ENCODE measurements around the gene PCDHGB1. TPM values are rescaled to one million over a fixed set of nuclear protein-coding genes. Genes with fewer than 3 reads are reported as not detected.
A peak's percentile ranks its signal among the peaks of the same experiment; 100 is the strongest.
"Not testable (repeated sequence)": the region's sequence is repeated elsewhere in the genome, so short reads cannot be mapped to it uniquely, and the experiment has no call there.

The PCDHGB1 gene
- total RNA-seq: 8.7 and 9.8 TPM in 2 replicates
- 8.4 TPM for polyA plus RNA-seq (2012)

DNA sequence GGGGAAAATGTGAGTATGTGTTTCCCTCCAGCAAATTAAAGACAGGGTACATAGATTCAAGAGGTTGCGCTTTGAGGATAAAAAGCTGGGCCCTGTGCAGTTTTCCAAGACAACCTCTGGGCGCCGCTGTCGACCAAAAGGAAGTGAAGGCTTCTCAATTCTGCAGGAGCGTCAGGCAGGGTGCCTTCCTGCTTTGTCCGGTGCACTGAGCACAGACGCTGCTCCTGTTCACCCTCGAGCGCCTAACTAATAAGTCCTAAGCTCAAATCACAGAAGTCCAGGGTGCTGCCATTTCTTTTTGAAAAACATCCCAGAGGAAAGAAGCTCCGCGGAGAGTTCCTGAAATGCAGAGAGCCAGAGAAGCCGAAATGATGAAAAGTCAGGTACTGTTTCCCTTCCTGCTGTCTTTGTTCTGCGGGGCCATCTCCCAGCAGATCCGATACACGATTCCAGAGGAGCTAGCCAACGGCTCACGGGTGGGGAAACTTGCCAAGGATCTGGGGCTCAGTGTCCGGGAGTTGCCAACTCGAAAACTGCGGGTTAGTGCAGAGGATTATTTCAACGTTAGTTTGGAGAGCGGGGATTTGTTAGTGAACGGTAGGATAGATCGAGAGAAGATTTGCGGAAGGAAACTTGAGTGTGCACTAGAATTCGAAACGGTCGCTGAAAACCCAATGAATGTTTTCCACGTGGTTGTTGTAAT, at the start of gene PCDHGB1:
PCDHGB1 (plus strand) TSS at position 183 of the 703 bp plus-strand sequence; CDS start at position 345, 162 bp downstream.
- peak; percentile 72 for DNase-seq (ENCODE audit: low read depth)

DNA sequence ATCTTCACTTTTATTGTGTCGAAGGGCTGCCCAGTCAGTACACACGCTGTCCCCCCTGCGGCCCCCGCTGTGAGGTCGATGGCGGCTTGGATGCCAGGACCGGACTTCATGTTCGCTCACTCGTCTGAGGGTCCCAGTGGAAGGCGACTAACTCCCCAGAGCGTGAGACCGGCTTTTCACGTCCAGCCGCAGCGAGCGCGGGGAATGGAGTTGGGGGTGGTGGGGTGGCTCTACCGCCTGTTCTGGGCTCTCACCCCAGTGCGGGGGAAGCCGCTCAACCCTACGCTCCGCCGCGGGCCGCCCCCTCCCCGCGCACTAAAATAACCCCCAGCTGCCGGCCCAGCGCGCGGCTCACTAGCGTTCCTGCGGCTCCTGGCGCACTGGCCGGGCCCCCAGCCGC, 46.1 kb upstream of the PCDHGB1 start, which contains the start of gene SLC25A2:
SLC25A2 (minus strand) TSS at position 294 of the 400 bp plus-strand sequence; CDS start at position 110, 184 bp downstream.
- no peak for DNase-seq (ENCODE audit: low read depth)

DNA sequence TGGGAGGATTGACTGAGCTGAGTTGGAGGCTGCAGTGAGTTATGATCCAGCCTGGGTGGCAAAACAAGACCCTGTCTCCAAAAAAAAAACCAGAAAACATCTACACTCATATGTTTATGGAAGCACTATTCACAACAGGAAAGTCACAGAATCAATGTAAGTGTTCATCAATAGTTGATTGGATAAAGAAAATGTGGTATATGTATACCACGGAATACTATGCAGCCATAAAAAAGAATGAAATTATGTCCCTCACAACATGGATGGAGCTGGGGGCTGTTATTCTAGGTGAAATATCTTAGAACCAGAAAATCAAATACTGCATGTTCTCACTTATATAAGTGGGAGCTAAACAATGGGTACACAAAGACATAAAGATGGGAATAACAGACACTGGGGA, 43.3 kb upstream of the PCDHGB1 start:
- no peak for DNase-seq (ENCODE audit: low read depth)

DNA sequence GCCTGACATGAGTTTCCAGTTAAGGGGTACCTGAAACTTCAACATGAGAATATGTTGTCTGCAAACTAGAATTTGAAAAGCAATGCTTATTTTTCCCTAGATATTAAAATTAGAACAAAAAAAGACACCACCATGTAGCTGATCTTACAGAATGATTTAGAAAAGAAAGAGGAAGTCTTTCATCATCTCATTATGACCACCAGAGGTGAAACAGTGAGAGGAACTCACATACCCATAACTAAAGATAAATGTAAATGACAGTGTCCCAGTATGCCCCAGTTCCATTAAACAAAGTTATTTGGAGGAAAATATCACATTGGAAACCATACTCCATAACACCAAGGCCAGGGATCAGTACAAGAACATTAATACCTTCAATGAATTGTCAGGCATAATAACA, 36.2 kb upstream of the PCDHGB1 start:
- no peak for DNase-seq (ENCODE audit: low read depth)

DNA sequence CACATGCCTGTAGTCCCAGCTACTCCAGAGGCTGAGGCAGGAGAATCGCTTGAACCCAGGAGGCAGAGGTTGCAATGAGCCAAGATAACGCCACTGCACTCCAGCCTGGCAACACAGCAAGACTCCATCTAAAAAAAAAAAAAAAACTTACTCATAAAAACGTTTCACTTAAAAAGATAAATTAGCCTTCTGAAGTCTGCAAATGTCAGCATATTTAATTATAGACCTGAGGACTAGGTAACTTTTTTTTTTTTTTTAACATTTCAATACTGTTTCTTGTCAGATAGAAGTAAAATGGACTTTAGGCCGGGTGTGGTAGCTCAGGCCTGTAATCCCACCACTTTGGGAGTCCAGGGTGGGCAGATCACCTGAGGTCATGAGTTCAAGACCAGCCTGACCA, 32.9 kb upstream of the PCDHGB1 start:
- DNase-seq (ENCODE audit: low read depth): not testable (repeated sequence)

DNA sequence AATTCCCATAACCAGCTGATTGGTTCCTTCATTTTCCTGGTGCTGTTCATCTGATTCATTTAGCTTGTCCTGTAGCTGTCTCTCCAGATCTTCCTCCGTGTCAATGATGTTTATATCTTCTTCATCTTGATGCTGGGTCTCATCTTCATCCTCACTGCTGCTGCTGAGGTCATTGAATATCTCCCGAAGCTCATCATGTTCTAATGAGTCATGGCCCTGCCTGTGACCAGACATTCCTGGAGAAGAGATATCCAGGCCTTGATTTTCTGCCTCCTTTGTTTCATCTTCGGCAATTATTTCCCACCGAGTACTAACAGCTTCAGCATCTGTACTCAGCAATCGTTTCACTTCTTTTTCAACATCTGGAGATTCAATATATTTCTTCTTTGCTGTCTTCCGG, 30.7 kb upstream of the PCDHGB1 start:
- DNase-seq (ENCODE audit: low read depth): no peak

DNA sequence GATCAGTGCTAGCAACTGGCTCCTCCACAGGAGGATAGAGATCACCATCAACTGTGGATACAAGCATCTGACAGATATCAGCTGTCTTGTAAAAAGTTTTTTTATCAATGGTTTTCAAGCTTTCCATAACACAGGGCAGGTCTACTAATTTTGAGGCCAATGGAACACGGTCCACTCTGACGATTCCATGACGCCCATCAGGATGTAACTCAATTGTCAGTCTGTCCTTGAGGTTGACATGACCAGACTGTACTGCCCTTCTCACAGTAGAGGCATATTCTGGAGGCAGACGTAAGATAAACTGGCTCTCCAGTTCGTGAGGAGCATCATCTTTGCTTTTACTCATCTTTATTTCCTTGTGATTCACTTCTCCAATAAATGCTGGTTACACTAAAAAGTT, 30.2 kb upstream of the PCDHGB1 start:
- DNase-seq (ENCODE audit: low read depth): no peak

DNA sequence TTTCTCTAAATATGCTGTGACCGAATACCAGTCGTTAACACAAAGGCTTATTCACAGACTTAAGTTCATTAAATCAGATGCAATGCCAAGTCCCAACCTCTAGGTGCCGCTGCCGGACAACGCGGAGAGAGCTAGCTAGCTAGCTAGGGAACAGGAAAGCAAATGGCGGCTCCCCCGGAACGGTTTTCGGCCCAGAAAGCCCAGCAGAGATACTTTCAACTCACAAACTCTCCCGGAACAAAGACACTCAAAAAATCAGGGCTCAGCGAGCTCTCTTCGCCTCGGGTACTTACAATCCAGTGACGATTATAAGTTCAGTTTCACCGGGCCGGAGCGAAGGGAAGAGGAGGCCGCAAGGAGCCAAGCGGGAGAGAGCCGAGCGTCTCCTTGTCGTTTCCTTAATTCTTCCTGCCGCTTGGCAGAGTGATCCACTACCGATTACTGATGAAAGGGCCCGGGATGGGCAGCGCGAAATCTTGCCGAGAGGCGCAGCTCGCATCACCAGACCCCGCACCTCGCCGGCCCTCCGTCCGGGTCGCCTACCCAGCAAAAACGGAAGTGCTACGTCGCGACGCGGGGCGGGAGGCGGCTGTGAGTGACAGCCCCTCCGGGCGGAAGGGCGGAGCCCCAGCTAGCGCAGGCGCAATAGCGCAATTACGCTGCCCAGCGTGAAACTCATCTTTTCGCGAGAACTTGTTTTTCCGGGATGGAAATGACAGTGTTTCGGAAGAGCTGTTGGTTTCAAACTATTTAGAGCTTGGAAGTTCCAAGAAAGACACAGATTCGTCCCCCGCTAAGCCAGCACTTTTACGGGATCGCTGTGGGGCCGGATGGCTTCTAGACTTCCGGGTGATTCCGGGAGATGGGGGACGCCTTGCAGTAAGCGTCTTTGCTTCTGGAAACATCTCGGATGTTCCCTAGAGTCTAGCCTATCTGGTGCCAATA, 29.4 kb upstream of the PCDHGB1 start, which contains the start of gene TAF7:
TAF7 (minus strand) TSS at position 560 of the 945 bp plus-strand sequence. CDS start 740 bp downstream, outside the sequence.
- DNase-seq (ENCODE audit: low read depth): peak; percentile 96

DNA sequence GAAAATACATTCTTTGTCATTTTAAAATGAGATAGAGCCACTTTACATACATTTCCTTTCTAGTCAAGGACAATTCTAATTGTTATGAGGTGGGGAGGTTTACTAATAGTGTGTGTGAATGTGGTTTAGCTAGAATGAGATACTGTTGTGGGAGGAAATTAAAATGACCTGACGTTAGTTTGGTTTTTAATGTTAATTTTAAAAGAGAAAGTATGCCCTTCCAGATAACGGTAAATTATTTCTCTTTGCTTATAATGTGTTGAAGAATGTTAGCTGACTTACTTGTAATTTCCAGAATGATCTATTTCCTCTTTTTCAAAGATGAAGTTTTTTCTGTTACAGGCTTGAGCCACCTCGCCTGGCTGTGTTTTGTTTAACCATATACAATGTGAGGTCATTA, 27.6 kb upstream of the PCDHGB1 start:
- no peak for DNase-seq (ENCODE audit: low read depth)

DNA sequence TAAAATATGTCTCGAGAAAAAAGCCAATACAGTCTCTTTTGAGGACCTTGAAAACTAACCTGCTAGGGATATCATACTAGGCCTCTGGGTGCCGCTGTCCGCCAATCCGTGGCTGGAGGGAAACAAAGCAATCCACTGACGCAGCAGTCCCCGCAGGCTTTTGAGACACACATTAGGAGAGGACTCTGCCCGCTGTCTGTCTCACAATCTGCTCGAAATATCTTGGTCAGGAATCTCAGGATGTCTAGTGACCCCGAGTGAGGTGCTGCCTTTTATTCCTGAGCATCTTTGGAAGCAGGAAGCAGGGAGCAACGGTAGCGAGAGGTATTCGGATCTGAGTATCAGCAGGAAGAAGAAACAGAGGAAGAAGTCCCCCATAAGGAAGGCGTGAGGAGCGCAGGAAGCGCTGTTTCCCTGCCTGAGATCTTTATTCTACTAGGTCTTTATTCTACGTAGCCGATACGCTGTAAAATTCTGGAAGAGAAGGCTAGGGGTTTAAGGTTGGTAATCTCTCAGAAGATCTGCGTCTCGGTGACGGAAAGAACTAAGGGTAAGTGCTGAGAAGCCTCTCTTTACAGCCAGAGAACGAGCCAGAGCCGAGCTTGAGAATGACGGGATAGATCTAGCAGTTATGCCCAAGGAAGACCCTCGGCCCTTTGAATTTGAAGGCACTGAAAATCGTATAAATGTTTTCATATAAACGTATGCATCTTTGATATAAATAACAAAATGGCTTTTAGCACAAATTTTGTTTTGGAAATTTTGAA, 23.6 kb upstream of the PCDHGB1 start:
- DNase-seq (ENCODE audit: low read depth): peak; percentile 56

DNA sequence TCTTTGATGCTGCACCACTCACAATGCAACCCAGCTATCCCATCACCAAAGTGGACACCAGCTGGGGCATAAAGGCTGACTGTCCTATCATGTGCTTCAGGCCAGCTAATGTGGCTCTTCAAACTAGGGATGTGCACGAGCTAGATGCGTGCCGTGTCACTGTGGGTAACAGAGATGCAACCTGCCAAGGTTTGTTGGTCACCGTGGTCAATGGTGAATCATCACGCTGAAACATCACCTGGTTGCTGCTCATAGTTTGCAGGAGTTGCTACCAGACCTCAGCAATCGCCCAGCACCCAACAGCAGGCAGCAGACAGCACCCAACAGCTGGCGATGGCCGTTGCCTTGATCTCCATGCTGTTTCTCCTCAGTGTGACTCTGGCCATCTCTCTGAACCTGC, 21.7 kb upstream of the PCDHGB1 start:
- no peak for DNase-seq (ENCODE audit: low read depth)

DNA sequence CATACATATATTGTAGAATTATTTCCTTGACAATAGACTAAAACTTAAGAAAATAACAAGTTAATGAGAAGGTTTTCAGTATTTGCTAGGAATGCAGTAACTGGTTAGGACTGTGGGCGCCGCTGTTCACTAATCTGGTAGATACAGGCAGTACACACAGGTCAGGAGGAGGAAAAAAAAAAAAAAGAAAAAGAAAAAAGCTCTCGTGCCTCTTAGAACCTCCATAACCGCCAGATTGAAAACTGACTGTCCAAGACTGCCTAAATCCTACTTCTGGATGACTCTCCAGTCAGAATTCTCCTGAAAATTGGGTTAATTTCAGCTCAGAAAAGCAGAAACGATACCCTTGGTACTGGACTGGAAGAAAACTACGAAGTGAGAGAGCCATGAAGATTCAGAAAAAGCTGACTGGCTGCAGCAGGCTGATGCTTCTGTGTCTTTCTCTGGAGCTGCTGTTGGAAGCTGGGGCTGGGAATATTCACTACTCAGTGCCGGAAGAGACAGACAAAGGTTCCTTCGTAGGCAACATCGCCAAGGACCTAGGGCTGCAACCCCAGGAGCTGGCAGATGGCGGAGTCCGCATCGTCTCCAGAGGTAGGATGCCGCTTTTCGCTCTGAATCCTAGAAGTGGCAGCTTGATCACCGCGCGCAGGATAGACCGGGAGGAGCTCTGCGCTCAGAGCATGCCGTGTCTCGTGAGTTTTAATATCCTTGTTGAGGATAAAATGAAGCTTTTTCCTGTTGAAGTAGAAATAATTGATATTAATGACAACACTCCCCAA, 19.4 kb upstream of the PCDHGB1 start, which contains the start of gene PCDHGA1:
PCDHGA1 (plus strand) TSS at position 216 of the 782 bp plus-strand sequence.
- DNase-seq (ENCODE audit: low read depth): peak; percentile 70

DNA sequence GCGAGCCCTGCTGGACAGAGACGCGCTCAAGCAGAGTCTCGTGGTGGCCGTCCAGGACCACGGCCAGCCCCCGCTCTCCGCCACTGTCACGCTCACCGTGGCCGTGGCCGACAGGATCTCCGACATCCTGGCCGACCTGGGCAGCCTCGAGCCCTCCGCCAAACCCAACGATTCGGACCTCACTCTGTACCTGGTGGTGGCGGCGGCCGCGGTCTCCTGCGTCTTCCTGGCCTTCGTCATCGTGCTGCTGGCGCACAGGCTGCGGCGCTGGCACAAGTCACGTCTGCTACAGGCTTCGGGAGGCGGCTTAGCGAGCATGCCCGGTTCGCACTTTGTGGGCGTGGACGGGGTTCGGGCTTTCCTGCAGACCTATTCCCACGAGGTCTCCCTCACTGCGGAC, 17.3 kb upstream of the PCDHGB1 start:
- not testable (repeated sequence) for DNase-seq (ENCODE audit: low read depth)

DNA sequence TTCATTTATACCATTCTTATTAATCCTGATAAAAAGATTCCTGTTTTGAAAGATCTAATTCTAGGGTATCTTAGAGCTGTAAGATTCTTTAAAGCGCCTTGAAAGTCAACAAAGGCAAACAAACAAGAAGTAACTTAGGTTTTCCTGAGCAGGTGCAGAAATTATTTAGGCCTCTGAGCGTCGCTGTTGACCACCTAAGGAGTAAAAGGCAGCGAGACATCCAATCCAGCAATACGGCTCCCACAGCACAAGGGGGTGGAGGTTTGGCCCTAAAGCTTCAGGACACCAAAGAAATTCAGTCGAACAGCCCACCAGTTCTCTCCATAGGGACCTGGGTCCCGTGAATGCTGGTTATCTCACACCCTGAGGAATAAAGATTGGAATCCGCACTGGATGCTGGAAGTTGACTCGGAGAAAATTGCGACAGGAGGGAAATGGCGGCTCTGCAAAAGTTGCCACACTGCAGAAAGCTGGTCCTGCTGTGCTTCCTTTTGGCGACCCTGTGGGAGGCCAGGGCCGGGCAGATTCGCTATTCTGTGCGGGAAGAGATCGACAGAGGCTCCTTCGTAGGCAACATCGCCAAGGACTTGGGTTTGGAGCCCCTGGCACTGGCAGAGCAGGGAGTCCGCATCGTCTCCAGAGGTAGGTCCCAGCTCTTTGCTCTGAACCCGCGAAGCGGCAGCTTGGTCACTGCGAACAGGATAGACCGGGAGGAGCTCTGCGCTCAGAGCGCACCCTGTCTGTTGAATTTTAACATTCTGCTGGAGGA, 11.2 kb upstream of the PCDHGB1 start, which contains the start of gene PCDHGA2:
PCDHGA2 (plus strand) TSS at position 223 of the 769 bp plus-strand sequence.
- no peak for DNase-seq (ENCODE audit: low read depth)

DNA sequence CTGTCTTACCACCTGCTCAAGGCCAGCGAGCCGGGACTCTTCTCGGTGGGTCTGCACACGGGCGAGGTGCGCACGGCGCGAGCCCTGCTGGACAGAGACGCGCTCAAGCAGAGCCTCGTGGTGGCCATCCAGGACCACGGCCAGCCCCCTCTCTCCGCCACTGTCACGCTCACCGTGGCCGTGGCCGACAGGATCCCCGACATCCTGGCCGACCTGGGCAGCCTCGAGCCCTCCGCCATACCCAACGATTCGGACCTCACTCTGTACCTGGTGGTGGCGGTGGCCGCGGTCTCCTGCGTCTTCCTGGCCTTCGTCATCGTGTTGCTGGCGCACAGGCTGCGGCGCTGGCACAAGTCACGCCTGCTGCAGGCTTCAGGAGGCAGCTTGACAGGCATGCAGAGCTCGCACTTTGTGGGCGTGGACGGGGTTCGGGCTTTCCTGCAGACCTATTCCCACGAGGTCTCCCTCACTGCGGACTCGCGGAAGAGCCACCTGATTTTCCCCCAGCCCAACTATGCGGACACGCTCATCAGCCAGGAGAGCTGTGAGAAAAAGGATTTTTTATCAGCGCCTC, 9.0 kb upstream of the PCDHGB1 start:
- not testable (repeated sequence) for DNase-seq (ENCODE audit: low read depth)

DNA sequence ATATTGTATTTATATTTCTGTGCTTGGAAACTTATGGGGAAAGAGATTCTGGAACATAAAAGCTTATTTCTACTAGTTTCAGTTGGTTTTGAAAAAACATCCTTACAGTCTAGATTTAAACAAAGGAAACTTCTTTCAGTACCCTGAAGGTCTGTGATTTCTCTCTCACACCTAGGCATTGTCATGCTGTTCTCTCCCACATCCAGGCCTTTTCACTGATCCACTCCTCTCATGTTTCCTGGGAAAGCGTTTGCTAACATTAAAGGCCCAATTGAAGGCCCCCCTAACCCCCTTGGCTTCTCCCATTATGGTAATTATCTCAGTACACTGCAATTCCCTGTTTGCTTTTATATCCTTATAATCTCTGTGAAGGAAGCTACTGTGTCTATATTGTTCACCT, 7.1 kb upstream of the PCDHGB1 start:
- no peak for DNase-seq (ENCODE audit: low read depth)

DNA sequence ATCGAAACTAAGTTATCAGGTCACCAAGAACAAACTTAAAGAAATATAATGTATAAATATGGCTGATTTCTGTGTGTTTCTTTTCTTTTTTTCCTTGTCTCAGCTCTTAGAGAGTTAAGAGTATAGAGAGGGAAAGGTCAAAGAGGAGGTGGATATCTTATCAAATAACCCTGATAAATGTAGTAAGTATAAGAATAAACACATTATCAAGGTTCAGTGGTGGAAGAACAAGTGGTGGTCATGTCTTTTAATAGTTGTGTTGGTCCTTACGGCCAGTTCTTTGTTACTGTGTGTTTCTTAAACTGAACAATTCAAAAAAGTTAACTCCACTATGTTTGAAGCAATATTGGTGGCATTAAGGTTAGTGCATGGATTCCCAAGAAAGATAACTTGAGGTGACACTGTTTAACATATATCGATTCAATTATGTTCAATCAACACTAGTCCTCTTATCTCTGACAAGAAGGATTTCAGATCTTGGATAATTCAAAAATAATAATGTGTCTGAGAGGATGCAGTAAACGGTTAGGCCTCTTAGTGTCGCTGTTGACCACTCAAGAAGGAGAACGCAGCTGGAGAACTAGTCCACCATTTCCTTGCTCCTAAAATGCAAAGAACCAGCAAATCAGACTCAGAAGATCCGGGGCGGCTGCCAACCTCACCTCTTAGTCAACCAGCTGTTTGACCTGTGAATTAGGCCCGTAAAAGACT, 6.5 kb upstream of the PCDHGB1 start, which contains the start of gene PCDHGA3:
PCDHGA3 (plus strand) TSS at position 588 of the 711 bp plus-strand sequence. CDS start 205 bp downstream, outside the sequence.
- DNase-seq (ENCODE audit: low read depth): no peak

DNA sequence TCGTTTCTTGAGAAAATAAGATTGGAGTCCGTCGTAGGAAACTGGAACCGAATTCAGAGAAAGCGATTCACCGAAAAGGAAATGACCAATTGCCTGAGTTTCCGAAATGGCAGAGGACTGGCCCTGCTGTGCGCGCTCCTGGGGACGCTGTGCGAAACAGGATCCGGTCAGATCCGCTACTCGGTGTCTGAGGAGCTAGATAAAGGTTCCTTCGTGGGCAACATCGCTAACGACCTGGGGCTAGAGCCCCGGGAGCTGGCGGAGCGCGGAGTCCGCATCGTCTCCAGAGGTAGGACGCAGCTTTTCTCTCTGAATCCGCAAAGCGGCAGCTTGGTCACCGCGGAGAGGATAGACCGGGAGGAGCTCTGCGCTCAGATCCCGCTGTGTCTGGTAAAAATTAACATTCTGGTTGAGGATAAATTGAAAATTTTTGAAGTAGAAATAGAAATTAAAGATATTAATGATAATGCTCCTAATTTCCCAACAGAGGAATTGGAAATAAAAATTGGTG, 5.9 kb upstream of the PCDHGB1 start:
- no peak for DNase-seq (ENCODE audit: low read depth)

All from myocyte (in vitro differentiated cells).